C4-2B (cell line): ENCODE data around the gene CYTH3.

Experiments used
- CTCF ChIP-seq: fragments of 450-650 bp; conservative IDR thresholded peaks from 2 replicates; pipeline ENCODE4 v1.5.1; 2017; ENCODE audit warnings: mild to moderate bottlenecking
- ZFX ChIP-seq: fragments of 450-650 bp; IDR thresholded peaks from 2 replicates; pipeline ENCODE4 v1.6.1; 2017

GRCh38 chr7:6248581-6248980 lies 23.8 kb downstream of the CYTH3 start:
- TF ChIP-seq CTCF (no peak), ZFX (no peak)
